T-cell (primary cell): ENCODE measurements around the gene ZNF776. TPM values are rescaled to one million over a fixed set of nuclear protein-coding genes. Genes with fewer than 3 reads are reported as not detected.
"Not testable (repeated sequence)": the region's sequence is repeated elsewhere in the genome, so short reads cannot be mapped to it uniquely, and the experiment has no call there.

ENCODE experiments used
- ATAC-seq, 4 experiments: fragments of 200-7000 bp in 3 of 4; fragments of 150-1000 bp in 1 of 4; cut with Tn5 transposase; replicated peaks in 1 of 4; 1 replicate in 3 of 4; 2 replicates in 1 of 4; pipeline ENCODE4 v1.10.0; 2021; ENCODE audit warnings: moderate library complexity in 3 of 4, mild to moderate bottlenecking in 2 of 4, moderate number of reproducible peaks in 1 of 4
- CTCF ChIA-PET, 2 donors: fragments of 300-600 bp; sonication (Branson Sonifier 250); formaldehyde crosslinking; loops; one replicate each; lab custom pipeline; 2022; ENCODE audit warnings: antibody characterized with exemption in 2 of 2; lab: Charles Lee
- POLR2A ChIA-PET, 2 donors: fragments of 300-600 bp; sonication (Branson Sonifier 250); formaldehyde crosslinking; loops; one replicate each; lab custom pipeline; 2022; ENCODE audit warnings: antibody characterized with exemption in 2 of 2; lab: Charles Lee
- DNase-seq, 35 experiments: peaks; one replicate each; pipeline versions ENCODE4 v3.0.0 to v3.0.0-alpha.2; 2013 to 2023
- H3K27ac ChIP-seq: one replicate; pipeline ENCODE4 v1.5.1; 2013; ENCODE audit warnings: low read length
- H3K27me3 ChIP-seq, 2 experiments: replicated peaks in 1 of 2; 1 replicate in 1 of 2; 2 replicates in 1 of 2; pipeline versions ENCODE4 v1.6.1 to v1.7.0; 2013; ENCODE audit warnings: low read length in 1 of 2, mixed read lengths in 1 of 2; ENCODE audit not compliant: control insufficient read depth in 2 of 2, insufficient read depth in 2 of 2; ENCODE audit errors: extremely low read depth in 1 of 2
- H3K36me3 ChIP-seq, 2 donors: 1 replicate in 1 of 2; 2 replicates in 1 of 2; pipeline versions ENCODE4 v1.6.1 to v1.7.0; 2013; ENCODE audit warnings: low read length in 1 of 2; ENCODE audit not compliant: control insufficient read depth in 2 of 2, insufficient read depth in 1 of 2; ENCODE audit errors: extremely low read depth in 1 of 2
- H3K4me1 ChIP-seq, 2 experiments: 1 replicate in 1 of 2; 2 replicates in 1 of 2; pipeline versions ENCODE4 v1.6.1 to v1.7.0; 2013; ENCODE audit warnings: low read length in 2 of 2, mixed read lengths in 1 of 2; ENCODE audit not compliant: insufficient read depth in 2 of 2, control insufficient read depth in 1 of 2; ENCODE audit errors: extremely low read depth in 1 of 2
- H3K4me3 ChIP-seq, 2 donors: 1 replicate in 1 of 2; 2 replicates in 1 of 2; pipeline versions ENCODE4 v1.5.1 to v1.7.0; 2013; ENCODE audit warnings: mild to moderate bottlenecking in 2 of 2, low read length in 1 of 2, moderate library complexity in 1 of 2; ENCODE audit not compliant: control insufficient read depth in 1 of 2; ENCODE audit errors: extremely low read depth in 1 of 2
- H3K9me3 ChIP-seq: 2 replicates; pipeline ENCODE4 v1.7.0; 2013
- H3K27ac Mint-ChIP-seq, 2 donors: one replicate each; pipeline ENCODE4 v1.8.0; 2020 to 2021; ENCODE audit warnings: mild to moderate bottlenecking in 2 of 2, mixed read lengths in 2 of 2
- H3K27me3 Mint-ChIP-seq, 2 donors: one replicate each; pipeline ENCODE4 v1.8.0; 2021 to 2022; ENCODE audit warnings: mixed read lengths in 2 of 2
- H3K36me3 Mint-ChIP-seq: one replicate; pipeline ENCODE4 v1.8.0; 2021; ENCODE audit warnings: mixed read lengths
- H3K4me1 Mint-ChIP-seq, 3 donors: one replicate each; pipeline ENCODE4 v1.8.0; 2020 to 2022; ENCODE audit warnings: mixed read lengths in 3 of 3, mild to moderate bottlenecking in 1 of 3
- H3K4me3 Mint-ChIP-seq, 3 donors: one replicate each; pipeline ENCODE4 v1.8.0; 2020 to 2022; ENCODE audit warnings: mild to moderate bottlenecking in 3 of 3, mixed read lengths in 3 of 3, moderate library complexity in 3 of 3
- H3K9me3 Mint-ChIP-seq, 3 donors: one replicate each; pipeline ENCODE4 v1.8.0; 2020 to 2022; ENCODE audit warnings: mixed read lengths in 3 of 3
- WGBS: methylation state at CpG from one replicate; pipeline ENCODE4 v1.1.5; 2013; ENCODE audit warnings: missing lambda C conversion rate; ENCODE audit not compliant: insufficient coverage; 5-methylcytosine and 5-hydroxymethylcytosine counted together
- total RNA-seq, 35 experiments: library from RNA in 6 of 35; stranded (reverse) in 6 of 35; fragments of 120-200 nt in 1 of 35; gene quantifications; one replicate each; pipeline versions ENCODE4 v1.2.1 to v1.2.4 and lab custom pipeline; 2013 to 2026

The ZNF776 gene
- total RNA-seq, 5 donors from 2014 or later (not counting 1 experiment from before 2014, with no cell fraction given): 14.3 to 36.5 (median 26.9) TPM

DNA sequence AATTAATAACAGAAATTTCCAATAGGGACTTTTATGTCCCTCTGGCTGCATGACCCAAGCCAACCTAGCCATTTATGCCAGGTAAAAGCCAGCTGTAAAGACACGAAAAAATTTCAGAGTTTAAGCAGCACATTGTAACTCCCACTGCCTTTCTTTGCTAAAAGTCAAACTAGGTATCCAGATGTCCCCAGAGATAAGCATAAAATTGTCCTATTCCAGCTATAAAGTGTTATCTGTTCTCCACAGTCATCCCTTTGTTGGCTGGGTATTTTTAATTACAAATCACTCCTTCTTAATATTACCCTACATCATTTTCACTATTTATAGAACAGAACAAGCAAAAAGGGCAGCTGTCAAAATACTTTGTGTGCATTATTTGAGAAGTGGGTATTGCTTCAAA lies 34.4 kb upstream of the ZNF776 start:
- peaks cover 5 to 54% (median 52%) of the 10 kb centered on the region in 3 donors for H3K9me3 Mint-ChIP-seq
- no peak overlapping the region for H3K4me3 Mint-ChIP-seq
- Histone ChIP-seq H3K4me3 (no peak overlapping the region), H3K4me1 (peaks cover 10 to 12% of the 10 kb centered on the region in 2 experiments), H3K9me3 (no peaks in the 10 kb centered on the region), H3K27ac (no peak overlapping the region), H3K27me3 (peaks cover 0 to 13% of the 10 kb centered on the region in 2 experiments), H3K36me3 (no peaks in the 10 kb centered on the region)
- DNase-seq (no peak), ATAC-seq (no peak)
- no peak overlapping the region for H3K27ac Mint-ChIP-seq
- CTCF ChIA-PET: no interaction called here
- WGBS: 60% methylated on average over 1 of the region's 1 CpG
- POLR2A ChIA-PET: no interaction called here
- H3K4me1 Mint-ChIP-seq: peaks cover 11 to 20% (median 20%) of the 10 kb centered on the region in 3 donors
- peaks cover 0 to 8% of the 10 kb centered on the region in 2 donors for H3K27me3 Mint-ChIP-seq
- peaks cover 58% of the 10 kb centered on the region for H3K36me3 Mint-ChIP-seq

DNA sequence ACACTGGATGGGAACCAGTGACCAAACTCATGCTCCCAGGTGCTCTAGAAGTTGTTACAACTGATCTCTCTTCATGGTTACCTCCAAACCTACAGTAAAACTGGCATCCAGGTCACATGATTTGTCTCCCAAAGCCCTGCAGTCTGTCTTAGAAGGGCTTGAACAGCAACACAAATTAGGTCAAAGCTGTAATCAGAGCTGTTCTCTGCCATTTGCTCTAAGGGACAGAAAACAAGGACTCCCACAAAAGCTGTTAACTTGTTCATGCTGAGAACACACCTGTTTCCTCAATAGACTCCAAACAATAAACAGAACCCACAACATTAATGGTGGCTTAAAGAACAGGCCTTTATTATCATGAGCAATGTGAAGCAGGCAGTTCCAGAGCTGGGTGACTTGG lies 27.2 kb upstream of the ZNF776 start:
- POLR2A ChIA-PET: no interaction called here
- peaks cover 78% of the 10 kb centered on the region for H3K36me3 Mint-ChIP-seq
- H3K27me3 Mint-ChIP-seq: no peaks in the 10 kb centered on the region
- peaks cover 0 to 8% (median 4%) of the 10 kb centered on the region in 3 donors for H3K4me1 Mint-ChIP-seq
- Histone ChIP-seq H3K27me3 (no peaks in the 10 kb centered on the region), H3K4me3 (no peak overlapping the region), H3K36me3 (peaks cover 33 to 34% of the 10 kb centered on the region in 2 donors), H3K27ac (no peak overlapping the region), H3K4me1 (no peaks in the 10 kb centered on the region), H3K9me3 (peaks cover 20% of the 10 kb centered on the region)
- ATAC-seq (no peak), DNase-seq (no peak)
- H3K27ac Mint-ChIP-seq: no peak overlapping the region
- no peak overlapping the region for H3K4me3 Mint-ChIP-seq
- CTCF ChIA-PET: no interaction called here
- H3K9me3 Mint-ChIP-seq: peaks cover 21 to 64% (median 56%) of the 10 kb centered on the region in 3 donors

DNA sequence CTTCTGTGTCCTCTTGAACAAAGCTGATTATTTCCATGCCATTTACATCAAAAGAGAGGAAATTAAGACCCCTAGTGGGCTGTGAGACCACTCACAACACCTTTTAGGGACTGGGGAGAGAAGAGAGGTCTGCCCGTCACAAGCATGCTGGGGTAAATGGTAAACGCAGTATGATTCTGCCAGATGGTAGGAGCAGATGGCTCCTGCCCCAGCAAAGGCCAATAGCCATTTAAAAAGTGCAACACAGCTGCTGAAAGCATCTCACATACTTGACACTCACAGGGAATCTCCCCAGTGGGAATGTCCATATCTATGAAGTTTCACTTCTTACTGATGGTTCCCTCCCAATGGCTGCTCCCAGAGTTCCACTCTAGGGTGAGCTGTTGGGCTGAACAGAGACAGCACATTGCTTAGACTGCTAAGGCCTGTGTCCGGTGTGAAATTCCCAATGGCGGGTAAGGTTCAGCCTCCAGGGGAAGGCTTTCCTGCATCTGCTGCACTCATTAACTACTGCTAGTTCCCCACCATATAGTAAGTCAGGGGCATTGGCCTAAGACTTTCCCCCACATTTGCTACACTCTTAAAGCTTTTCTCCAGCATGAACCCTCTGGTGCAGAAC lies 26.6 kb upstream of the ZNF776 start:
- H3K27me3 Mint-ChIP-seq: no peaks in the 10 kb centered on the region
- H3K9me3 Mint-ChIP-seq: peaks cover 21 to 63% (median 54%) of the 10 kb centered on the region in 3 donors
- no peak overlapping the region for H3K27ac ChIP-seq
- H3K4me3 Mint-ChIP-seq: no peak overlapping the region
- ChIA-PET POLR2A (no interaction called here), CTCF (no interaction called here)
- no peak overlapping the region for H3K27ac Mint-ChIP-seq
- peaks cover 78% of the 10 kb centered on the region for H3K36me3 Mint-ChIP-seq
- no peak for DNase-seq
- peak overlapping the region in 1 of 2 donors; percentile 42 for H3K4me3 ChIP-seq
- peaks cover 33 to 34% of the 10 kb centered on the region in 2 donors for H3K36me3 ChIP-seq
- no peaks in the 10 kb centered on the region for H3K4me1 ChIP-seq
- peaks cover 20% of the 10 kb centered on the region for H3K9me3 ChIP-seq
- no peak for ATAC-seq
- H3K4me1 Mint-ChIP-seq: peaks cover 5 to 12% (median 6%) of the 10 kb centered on the region in 3 donors
- 93% methylated on average over 3 of the region's 4 CpGs for WGBS
- no peaks in the 10 kb centered on the region for H3K27me3 ChIP-seq

DNA sequence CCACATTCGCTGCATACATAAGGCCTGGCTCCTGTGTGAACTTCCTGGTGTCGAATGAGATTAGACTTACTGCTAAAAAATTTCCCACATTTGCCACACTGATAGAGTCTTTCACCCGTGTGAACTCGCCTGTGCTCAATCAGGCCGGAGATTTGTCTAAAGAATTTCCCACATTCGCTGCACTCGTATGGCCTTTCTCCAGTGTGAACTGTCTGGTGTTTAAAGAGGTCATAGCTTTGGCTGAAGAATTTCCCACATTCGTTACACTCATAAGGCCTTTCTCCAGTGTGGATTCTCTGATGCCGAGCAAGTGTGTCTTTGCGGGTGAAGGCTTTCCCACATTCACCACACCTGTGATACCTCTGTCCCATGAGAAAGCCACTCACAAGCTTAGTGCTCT lies 25.7 kb upstream of the ZNF776 start:
- Mint-ChIP-seq H3K9me3 (peaks cover 21 to 57% (median 49%) of the 10 kb centered on the region in 3 donors), H3K36me3 (peaks cover 76% of the 10 kb centered on the region), H3K4me3 (peak overlapping the region in 1 of 3 donors; percentile 15), H3K27me3 (no peaks in the 10 kb centered on the region), H3K4me1 (peaks cover 6 to 14% (median 7%) of the 10 kb centered on the region in 3 donors), H3K27ac (no peak overlapping the region)
- no peaks in the 10 kb centered on the region for H3K4me1 ChIP-seq
- peak overlapping the region in 1 of 2 donors; percentile 42 for H3K4me3 ChIP-seq
- H3K9me3 ChIP-seq: peaks cover 20% of the 10 kb centered on the region
- peaks cover 33 to 34% of the 10 kb centered on the region in 2 donors for H3K36me3 ChIP-seq
- ChIA-PET CTCF (no interaction called here), POLR2A (no interaction called here)
- no peaks in the 10 kb centered on the region for H3K27me3 ChIP-seq
- DNase-seq: no peak
- H3K27ac ChIP-seq: no peak overlapping the region
- WGBS: 100% methylated on average over 2 of the region's 10 CpGs
- no peak for ATAC-seq

DNA sequence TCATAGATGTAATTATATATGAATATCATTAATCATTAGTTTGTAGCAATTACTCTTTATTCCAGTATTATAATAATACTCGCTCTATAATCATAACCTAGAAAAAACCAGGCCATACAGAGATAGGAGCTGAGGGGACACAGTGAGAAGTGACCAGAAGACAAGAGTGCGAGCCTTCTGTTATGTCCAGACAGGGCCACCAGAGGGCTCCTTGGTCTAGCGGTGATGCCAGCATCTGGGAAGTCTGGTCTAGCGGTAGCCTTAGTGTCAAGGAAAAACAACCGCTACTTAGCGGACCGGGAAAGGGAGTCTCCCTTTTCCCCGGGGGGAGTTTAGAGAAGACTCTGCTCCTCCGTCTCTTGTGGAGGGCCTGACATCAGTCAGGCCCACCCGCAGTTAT lies 8.3 kb upstream of the ZNF776 start:
- CTCF ChIA-PET, H3K36me3 Mint-ChIP-seq, H3K9me3 ChIP-seq, H3K9me3 Mint-ChIP-seq, H3K36me3 ChIP-seq, H3K4me3 ChIP-seq, H3K4me3 Mint-ChIP-seq, H3K27ac ChIP-seq, H3K27ac Mint-ChIP-seq, ATAC-seq, H3K4me1 Mint-ChIP-seq, POLR2A ChIA-PET, H3K4me1 ChIP-seq, H3K27me3 Mint-ChIP-seq: not testable (repeated sequence)
- peak in 14 of 35 experiments; percentile 2 to 38 (median 16) for DNase-seq
- 8% methylated on average over 2 of the region's 10 CpGs for WGBS
- H3K27me3 ChIP-seq: peaks cover 0 to 12% of the 10 kb centered on the region in 2 experiments

DNA sequence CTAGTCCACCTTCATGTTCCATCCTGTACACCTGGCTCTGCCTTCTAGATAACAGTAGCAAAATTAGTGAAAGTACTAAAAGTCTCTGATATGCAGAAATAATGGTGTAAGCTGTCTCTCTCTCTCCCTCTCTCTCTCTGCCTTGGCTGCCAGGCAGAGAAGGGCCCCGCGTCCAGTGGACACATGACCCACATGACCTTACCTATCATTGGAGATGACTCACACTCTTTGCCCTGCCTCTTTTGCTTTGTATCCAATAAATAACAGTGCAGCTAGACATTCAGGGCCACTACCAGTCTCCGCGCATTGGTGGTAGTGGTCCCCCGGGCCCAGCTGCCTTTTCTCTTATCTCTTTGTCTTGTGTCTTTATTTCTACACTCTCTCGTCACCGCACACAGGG lies 7.8 kb upstream of the ZNF776 start:
- H3K27me3 ChIP-seq: peaks cover 0 to 12% of the 10 kb centered on the region in 2 experiments
- H3K9me3 ChIP-seq, H3K9me3 Mint-ChIP-seq, DNase-seq, H3K27ac Mint-ChIP-seq, POLR2A ChIA-PET, H3K4me3 Mint-ChIP-seq, H3K36me3 Mint-ChIP-seq, H3K36me3 ChIP-seq, H3K4me1 ChIP-seq, H3K4me3 ChIP-seq, H3K27ac ChIP-seq, H3K27me3 Mint-ChIP-seq, CTCF ChIA-PET, H3K4me1 Mint-ChIP-seq, ATAC-seq: not testable (repeated sequence)
- WGBS: 100% methylated on average over 2 of the region's 7 CpGs
